GM21528 (cell line): Measurements from ENCODE around the gene ZNF318.
"Not testable (repeated sequence)": the region's sequence is repeated elsewhere in the genome, so short reads cannot be mapped to it uniquely, and the experiment has no call there.

Source experiments
- ATAC-seq: cut with Tn5 transposase; IDR thresholded peaks from one replicate; pipeline ENCODE4 v1.9.1; 2021; ENCODE audit warnings: mild to moderate bottlenecking, moderate library complexity; ENCODE audit not compliant: unreplicated experiment, low FRiP score

ZNF318 gene

GRCh38 chr6:43304361-43304760 is 65.1 kb downstream of the ZNF318 start:
- ATAC-seq: no peak

- ATAC-seq: no peak
Measured at GRCh38 chr6:43303751-43304331, 65.6 kb downstream of the ZNF318 start.

- not testable (repeated sequence) for ATAC-seq
Measured at GRCh38 chr6:43303006-43303405, 66.4 kb downstream of the ZNF318 start.

GRCh38 chr6:43302126-43302525 is 67.3 kb downstream of the ZNF318 start:
- no peak for ATAC-seq

GRCh38 chr6:43301081-43301870 is 68.2 kb downstream of the ZNF318 start:
- no peak for ATAC-seq

GRCh38 chr6:43299338-43300293 is 69.8 kb downstream of the ZNF318 start:
- no peak for ATAC-seq

- ATAC-seq: no peak
Measured at GRCh38 chr6:43298565-43299337, 70.7 kb downstream of the ZNF318 start.

GRCh38 chr6:43297644-43298564 is 71.5 kb downstream of the ZNF318 start, which contains the start of gene SLC22A7:
Gene SLC22A7 (plus strand): TSS chr6:43298260. CDS start chr6:43298359, 99 bp downstream.
- no peak for ATAC-seq

GRCh38 chr6:43296780-43297497 is 72.5 kb downstream of the ZNF318 start:
- ATAC-seq: no peak

GRCh38 chr6:43295456-43295855 is 74.0 kb downstream of the ZNF318 start:
- ATAC-seq: no peak

GRCh38 chr6:43294536-43294935 is 74.9 kb downstream of the ZNF318 start:
- ATAC-seq: no peak

GRCh38 chr6:43293698-43294097 is 75.7 kb downstream of the ZNF318 start:
- ATAC-seq: no peak

- no peak for ATAC-seq
Measured at GRCh38 chr6:43292763-43293318, 76.6 kb downstream of the ZNF318 start.

- no peak for ATAC-seq
Measured at GRCh38 chr6:43292341-43292740, 77.1 kb downstream of the ZNF318 start.

- no peak for ATAC-seq
Measured at GRCh38 chr6:43291708-43292107, 77.7 kb downstream of the ZNF318 start.

- ATAC-seq: no peak
Measured at GRCh38 chr6:43290905-43291355, 78.5 kb downstream of the ZNF318 start.

GRCh38 chr6:43290339-43290904 is 79.0 kb downstream of the ZNF318 start:
- no peak for ATAC-seq
